Measurements from ENCODE around the gene PIK3C2A.

Gene PIK3C2A

DNA sequence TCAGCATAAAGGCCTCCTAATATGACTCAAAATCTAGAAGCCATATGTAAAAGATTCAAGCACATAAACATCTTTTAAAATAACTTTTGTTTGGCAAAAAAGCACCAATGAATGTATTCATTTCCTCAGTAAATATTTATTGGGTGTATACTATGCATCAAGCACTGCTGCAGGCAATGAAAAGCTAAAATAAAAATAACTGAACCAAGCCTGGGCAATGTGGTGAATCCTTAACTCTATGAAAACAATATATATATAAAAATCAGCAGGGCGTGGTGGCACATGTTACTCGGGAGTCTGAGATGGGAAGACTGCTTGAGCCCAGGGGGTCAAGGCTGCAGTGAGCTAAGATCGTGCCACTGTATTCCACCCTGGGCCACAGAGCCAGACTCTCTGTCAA, 27.8 kb downstream of the PIK3C2A start:
- 98% methylated on average over 3 of the region's 3 CpGs for WGBS
- Histone ChIP-seq H3K9ac (ENCODE audit: low read depth, low read length) (no peak overlapping the region), H3K4me3 (ENCODE audit: low read length) (no peak overlapping the region), H3K9me3 (ENCODE audit: insufficient read depth, low read depth, low read length) (no peaks in the 10 kb centered on the region), H3K27ac (ENCODE audit: low read depth, low read length) (no peak overlapping the region), H3K36me3 (ENCODE audit: insufficient read depth, low read length) (peaks cover 8% of the 10 kb centered on the region; the same call in 1 of the 2 replicates), H3K27me3 (ENCODE audit: insufficient read depth, low read length) (no peaks in the 10 kb centered on the region), H3K4me1 (ENCODE audit: insufficient read depth, low read length) (no peaks in the 10 kb centered on the region)

DNA sequence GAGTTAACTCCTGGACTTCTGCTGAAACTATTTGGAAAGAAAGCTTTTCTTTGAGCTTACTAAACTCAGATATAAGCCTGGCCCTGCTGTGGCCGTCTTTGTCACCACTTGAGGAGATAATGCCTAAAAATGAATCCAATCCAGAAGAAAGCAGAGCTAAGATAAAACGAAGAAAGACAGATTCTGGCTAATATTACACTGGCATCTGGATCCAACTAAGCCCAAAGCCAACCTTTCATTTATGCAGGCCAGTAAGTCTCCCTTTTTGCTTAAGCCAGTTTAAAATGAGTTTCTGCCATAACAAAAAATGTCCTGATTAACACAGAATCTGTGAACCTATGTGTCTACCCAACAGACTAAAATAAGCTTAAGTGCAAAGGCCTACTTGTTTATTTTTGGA, 34.5 kb downstream of the PIK3C2A start:
- Histone ChIP-seq H3K9ac (ENCODE audit: low read depth, low read length) (no peak overlapping the region), H3K4me1 (ENCODE audit: insufficient read depth, low read length) (peaks cover 10% of the 10 kb centered on the region; the same call in 1 of the 2 replicates), H3K9me3 (ENCODE audit: insufficient read depth, low read depth, low read length) (no peaks in the 10 kb centered on the region), H3K36me3 (ENCODE audit: insufficient read depth, low read length) (peaks cover 17% of the 10 kb centered on the region), H3K4me3 (ENCODE audit: low read length) (no peak overlapping the region), H3K27ac (ENCODE audit: low read depth, low read length) (no peak overlapping the region), H3K27me3 (ENCODE audit: insufficient read depth, low read length) (no peaks in the 10 kb centered on the region)
- 94% methylated on average over 2 of the region's 2 CpGs for WGBS

DNA sequence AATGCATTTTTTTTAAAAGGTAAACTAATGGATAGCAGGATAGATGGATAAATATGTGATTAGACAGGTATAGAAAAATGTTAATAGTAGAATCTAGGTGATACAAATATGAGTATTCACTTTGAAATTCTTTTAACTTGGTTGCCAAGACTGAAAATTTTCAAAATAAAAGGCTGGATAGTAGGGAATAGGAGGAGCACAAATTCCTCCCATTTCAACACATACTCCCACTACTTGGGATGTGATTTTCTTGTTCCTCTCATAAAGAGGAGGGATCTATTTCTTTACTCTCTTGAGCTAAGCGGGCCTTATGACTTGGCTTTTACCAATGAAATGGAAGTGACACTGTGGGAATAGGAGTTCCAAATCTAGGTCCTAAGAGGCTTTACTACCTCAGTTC, 35.9 kb downstream of the PIK3C2A start:
- no peaks in the 10 kb centered on the region for H3K27me3 ChIP-seq (ENCODE audit: insufficient read depth, low read length)
- no peak overlapping the region for H3K9ac ChIP-seq (ENCODE audit: low read depth, low read length)
- peak overlapping the region; percentile 22; the same call in 1 of the 2 replicates for H3K27ac ChIP-seq (ENCODE audit: low read depth, low read length)
- WGBS = 92% methylated on average over 1 of the region's 1 CpG
- H3K4me3 ChIP-seq (ENCODE audit: low read length) = no peak overlapping the region
- peaks cover 10% of the 10 kb centered on the region; the same call in 1 of the 2 replicates for H3K4me1 ChIP-seq (ENCODE audit: insufficient read depth, low read length)
- H3K9me3 ChIP-seq (ENCODE audit: insufficient read depth, low read depth, low read length) = no peaks in the 10 kb centered on the region
- peaks cover 25% of the 10 kb centered on the region for H3K36me3 ChIP-seq (ENCODE audit: insufficient read depth, low read length)

DNA sequence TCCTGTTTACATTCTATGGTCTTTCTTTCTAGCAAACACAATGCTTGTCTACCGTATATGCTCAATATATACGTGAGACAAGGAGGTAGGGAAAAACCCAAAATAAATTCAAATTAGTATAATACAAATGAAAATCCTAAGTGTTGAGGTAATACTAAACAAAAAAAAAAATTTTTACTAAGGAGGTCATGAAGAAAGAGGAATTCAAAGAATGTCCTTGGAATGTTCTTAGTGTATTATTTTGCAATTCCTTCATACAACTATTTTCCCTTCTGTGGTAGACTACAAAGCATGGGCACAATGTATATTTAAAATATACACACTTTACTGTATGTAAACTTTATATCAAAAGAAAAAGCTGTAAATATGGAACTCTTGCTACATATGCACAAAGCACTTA, 36.4 kb downstream of the PIK3C2A start:
- Histone ChIP-seq H3K36me3 (ENCODE audit: insufficient read depth, low read length) (peaks cover 25% of the 10 kb centered on the region), H3K4me1 (ENCODE audit: insufficient read depth, low read length) (peaks cover 10% of the 10 kb centered on the region; the same call in 1 of the 2 replicates), H3K9me3 (ENCODE audit: insufficient read depth, low read depth, low read length) (no peaks in the 10 kb centered on the region), H3K27me3 (ENCODE audit: insufficient read depth, low read length) (no peaks in the 10 kb centered on the region), H3K9ac (ENCODE audit: low read depth, low read length) (0 out of 2 replicates have a peak overlapping the region, but pooled peaks have one; percentile 12), H3K4me3 (ENCODE audit: low read length) (no peak overlapping the region), H3K27ac (ENCODE audit: low read depth, low read length) (0 out of 2 replicates have a peak overlapping the region, but pooled peaks have one; percentile 22)
- WGBS = no CpG with 5 or more reads among the region's 2 CpGs

DNA sequence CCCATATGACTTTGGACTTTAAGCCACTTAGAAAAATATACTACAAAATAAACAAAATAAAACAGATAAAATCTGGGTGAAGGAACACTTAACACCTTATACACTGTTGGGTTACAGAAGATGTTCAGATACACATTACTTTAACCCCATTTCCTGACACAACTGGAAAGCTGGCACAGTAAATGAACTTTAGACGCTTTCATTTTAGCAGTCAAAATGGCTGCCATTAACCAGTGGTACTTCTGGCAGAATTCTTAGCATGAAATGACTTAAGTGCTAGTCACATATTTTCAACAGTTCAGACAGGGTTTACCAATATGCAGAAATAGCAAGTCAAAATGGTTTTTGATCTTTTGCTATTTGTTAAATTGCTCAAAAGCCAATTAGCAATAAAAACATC, 37.9 kb downstream of the PIK3C2A start:
- H3K9ac ChIP-seq (ENCODE audit: low read depth, low read length) = no peak overlapping the region
- no peaks in the 10 kb centered on the region for H3K9me3 ChIP-seq (ENCODE audit: insufficient read depth, low read depth, low read length)
- no peaks in the 10 kb centered on the region for H3K27me3 ChIP-seq (ENCODE audit: insufficient read depth, low read length)
- H3K27ac ChIP-seq (ENCODE audit: low read depth, low read length) = no peak overlapping the region
- peaks cover 25% of the 10 kb centered on the region for H3K36me3 ChIP-seq (ENCODE audit: insufficient read depth, low read length)
- peaks cover 10% of the 10 kb centered on the region; the same call in 1 of the 2 replicates for H3K4me1 ChIP-seq (ENCODE audit: insufficient read depth, low read length)
- 100% methylated on average over 1 of the region's 1 CpG for WGBS
- H3K4me3 ChIP-seq (ENCODE audit: low read length) = no peak overlapping the region

DNA sequence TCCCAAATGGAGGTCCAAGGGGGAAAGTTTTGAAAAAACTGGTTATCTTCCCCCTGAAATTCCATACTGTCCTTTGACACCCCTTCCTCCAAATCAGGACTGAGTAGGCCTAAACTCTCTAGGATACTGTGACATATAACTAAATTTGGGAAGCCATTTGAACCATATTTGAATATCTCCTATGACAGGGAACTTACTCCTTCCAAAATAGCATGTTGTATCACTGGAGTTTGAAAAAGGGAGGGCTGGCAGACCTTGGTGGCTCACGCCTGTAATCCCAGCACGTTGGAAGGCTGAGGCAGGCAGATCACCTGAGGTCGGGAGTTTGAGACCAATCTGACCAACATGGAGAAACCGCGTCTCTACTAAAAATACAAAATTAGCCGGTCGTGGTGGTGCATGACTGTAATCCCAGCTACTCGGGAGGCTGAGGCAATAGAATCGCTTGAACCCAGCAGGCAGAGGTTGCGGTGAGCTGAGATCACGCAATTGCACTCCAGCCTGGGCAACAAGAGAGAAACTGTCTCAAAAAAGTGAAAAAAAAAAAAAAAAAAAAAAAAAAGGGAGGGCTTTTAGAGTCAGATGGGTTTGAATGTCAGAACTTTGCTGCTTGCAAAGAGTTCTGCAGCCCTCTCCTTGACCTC, 42.4 kb downstream of the PIK3C2A start:
- H3K4me1 ChIP-seq (ENCODE audit: insufficient read depth, low read length) = no peaks in the 10 kb centered on the region
- no peak overlapping the region for H3K4me3 ChIP-seq (ENCODE audit: low read length)
- WGBS = 93% methylated on average over 11 of the region's 11 CpGs
- H3K36me3 ChIP-seq (ENCODE audit: insufficient read depth, low read length) = peaks cover 25% of the 10 kb centered on the region
- no peak overlapping the region for H3K27ac ChIP-seq (ENCODE audit: low read depth, low read length)
- no peaks in the 10 kb centered on the region for H3K9me3 ChIP-seq (ENCODE audit: insufficient read depth, low read depth, low read length)
- no peak overlapping the region for H3K9ac ChIP-seq (ENCODE audit: low read depth, low read length)
- H3K27me3 ChIP-seq (ENCODE audit: insufficient read depth, low read length) = no peaks in the 10 kb centered on the region

DNA sequence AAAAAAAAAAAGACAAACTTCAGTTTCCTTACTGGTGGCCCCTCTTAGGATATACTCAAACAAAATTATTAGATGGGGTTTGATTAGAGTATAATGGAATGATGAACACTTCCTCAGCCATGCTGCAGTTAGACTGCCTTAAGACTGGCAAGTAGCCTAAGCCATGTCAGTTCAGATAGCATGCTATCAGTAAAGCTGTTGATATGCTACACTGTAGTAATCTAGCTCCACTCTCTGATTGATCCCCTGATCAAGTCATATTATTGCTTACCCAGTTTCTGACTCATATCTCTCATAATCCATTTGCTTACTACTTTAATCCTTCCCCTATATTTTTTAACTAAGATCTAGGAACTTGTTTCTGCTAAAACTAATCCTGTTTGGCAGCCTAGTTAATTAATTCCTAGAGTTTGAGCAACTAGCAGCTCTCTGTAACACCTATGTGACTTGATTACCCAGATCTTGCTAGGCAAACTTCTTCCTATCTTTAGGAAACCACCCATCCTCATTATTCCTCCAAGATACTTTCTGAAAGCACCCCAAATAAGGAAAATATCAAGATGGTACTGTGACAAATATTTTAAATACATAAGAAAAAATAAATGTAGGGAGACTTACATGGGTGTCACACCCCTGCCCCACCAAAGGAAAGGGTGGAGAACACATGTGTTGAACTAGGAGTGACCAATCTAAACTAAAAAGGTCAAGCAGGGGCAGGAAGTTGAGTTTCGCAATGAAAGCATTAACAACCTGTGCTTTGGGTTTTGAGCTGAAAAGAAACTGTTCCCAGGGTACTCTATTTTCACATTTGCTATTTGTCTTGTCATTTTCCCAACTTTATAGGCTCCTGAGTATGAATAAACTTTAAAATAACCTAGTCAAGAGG, 43.2 kb downstream of the PIK3C2A start:
- Histone ChIP-seq H3K9ac (ENCODE audit: low read depth, low read length) (no peak overlapping the region), H3K9me3 (ENCODE audit: insufficient read depth, low read depth, low read length) (no peaks in the 10 kb centered on the region), H3K27ac (ENCODE audit: low read depth, low read length) (no peak overlapping the region), H3K4me3 (ENCODE audit: low read length) (no peak overlapping the region), H3K4me1 (ENCODE audit: insufficient read depth, low read length) (no peaks in the 10 kb centered on the region), H3K36me3 (ENCODE audit: insufficient read depth, low read length) (peaks cover 21% of the 10 kb centered on the region), H3K27me3 (ENCODE audit: insufficient read depth, low read length) (no peaks in the 10 kb centered on the region)
- whole genome bisulfite sequencing = 92% methylated on average over 1 of the region's 1 CpG

DNA sequence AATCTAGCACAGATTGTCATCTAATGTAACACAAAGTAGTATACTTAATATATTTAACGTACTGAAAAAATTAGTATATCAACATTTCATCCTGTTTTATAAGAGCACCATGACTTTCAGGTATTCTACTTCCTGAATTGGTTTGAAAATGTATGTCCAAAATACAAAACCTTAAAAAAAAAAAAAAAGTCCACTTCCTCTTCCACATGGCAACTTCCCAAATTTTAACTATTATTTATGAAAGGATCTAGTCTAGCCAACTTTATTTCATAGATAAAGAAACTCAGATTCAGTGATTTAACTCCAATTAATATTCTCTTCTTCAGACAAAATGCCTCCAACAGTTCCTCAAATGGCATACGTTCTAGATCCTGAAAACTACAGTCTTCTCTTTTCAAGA, 44.0 kb downstream of the PIK3C2A start:
- no peak overlapping the region for H3K9ac ChIP-seq (ENCODE audit: low read depth, low read length)
- H3K9me3 ChIP-seq (ENCODE audit: insufficient read depth, low read depth, low read length) = no peaks in the 10 kb centered on the region
- H3K27me3 ChIP-seq (ENCODE audit: insufficient read depth, low read length) = no peaks in the 10 kb centered on the region
- peaks cover 12% of the 10 kb centered on the region for H3K36me3 ChIP-seq (ENCODE audit: insufficient read depth, low read length)
- no peak overlapping the region for H3K4me3 ChIP-seq (ENCODE audit: low read length)
- 90% methylated on average over 1 of the region's 2 CpGs for WGBS
- H3K4me1 ChIP-seq (ENCODE audit: insufficient read depth, low read length) = no peaks in the 10 kb centered on the region
- H3K27ac ChIP-seq (ENCODE audit: low read depth, low read length) = no peak overlapping the region

DNA sequence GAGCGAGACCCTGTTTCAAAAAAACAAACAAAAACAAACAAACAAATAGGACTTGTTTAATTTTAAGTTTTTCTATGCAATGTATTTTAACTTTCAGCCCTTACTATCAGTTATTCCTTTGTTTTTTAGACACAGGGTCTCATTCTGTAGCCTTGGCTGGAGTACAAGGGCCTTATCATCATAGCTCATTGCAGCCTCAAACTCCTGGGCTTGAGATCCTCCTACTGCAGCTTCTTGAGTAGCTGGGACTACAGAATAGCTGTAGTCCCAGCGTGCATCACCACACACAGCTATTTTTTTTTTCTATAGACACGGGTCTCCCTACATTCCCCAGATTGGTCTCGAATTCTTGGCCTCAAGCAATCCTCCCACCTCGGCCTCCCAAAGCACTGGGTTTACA, 44.5 kb downstream of the PIK3C2A start:
- H3K27me3 ChIP-seq (ENCODE audit: insufficient read depth, low read length) = no peaks in the 10 kb centered on the region
- no peaks in the 10 kb centered on the region for H3K4me1 ChIP-seq (ENCODE audit: insufficient read depth, low read length)
- no peaks in the 10 kb centered on the region for H3K9me3 ChIP-seq (ENCODE audit: insufficient read depth, low read depth, low read length)
- no peak overlapping the region for H3K4me3 ChIP-seq (ENCODE audit: low read length)
- 98% methylated on average over 4 of the region's 5 CpGs for WGBS
- H3K36me3 ChIP-seq (ENCODE audit: insufficient read depth, low read length) = peaks cover 8% of the 10 kb centered on the region
- H3K9ac ChIP-seq (ENCODE audit: low read depth, low read length) = no peak overlapping the region
- H3K27ac ChIP-seq (ENCODE audit: low read depth, low read length) = no peak overlapping the region

DNA sequence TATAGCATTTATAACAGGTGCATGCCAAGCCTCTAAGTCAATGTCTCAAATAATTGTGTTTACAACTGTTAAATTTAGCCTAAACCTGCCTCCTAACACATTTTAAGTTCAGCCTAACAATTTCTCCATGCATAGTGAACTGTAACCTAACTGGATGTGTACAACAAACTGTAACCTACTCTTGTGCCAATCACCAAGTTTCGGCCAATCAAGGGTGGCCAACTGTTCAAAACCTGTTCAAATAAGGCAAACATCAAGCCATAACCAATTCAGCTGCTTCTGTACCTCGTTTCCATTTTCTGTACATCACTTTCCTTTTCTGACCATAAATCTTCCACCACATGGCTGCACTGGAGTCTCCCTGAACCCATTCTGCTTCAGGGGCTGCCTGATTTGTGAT, 45.4 kb downstream of the PIK3C2A start:
- no peaks in the 10 kb centered on the region for H3K9me3 ChIP-seq (ENCODE audit: insufficient read depth, low read depth, low read length)
- whole genome bisulfite sequencing = 96% methylated on average over 2 of the region's 2 CpGs
- no peaks in the 10 kb centered on the region for H3K27me3 ChIP-seq (ENCODE audit: insufficient read depth, low read length)
- no peaks in the 10 kb centered on the region for H3K4me1 ChIP-seq (ENCODE audit: insufficient read depth, low read length)
- H3K36me3 ChIP-seq (ENCODE audit: insufficient read depth, low read length) = no peaks in the 10 kb centered on the region
- no peak overlapping the region for H3K27ac ChIP-seq (ENCODE audit: low read depth, low read length)
- H3K9ac ChIP-seq (ENCODE audit: low read depth, low read length) = no peak overlapping the region
- H3K4me3 ChIP-seq (ENCODE audit: low read length) = no peak overlapping the region

DNA sequence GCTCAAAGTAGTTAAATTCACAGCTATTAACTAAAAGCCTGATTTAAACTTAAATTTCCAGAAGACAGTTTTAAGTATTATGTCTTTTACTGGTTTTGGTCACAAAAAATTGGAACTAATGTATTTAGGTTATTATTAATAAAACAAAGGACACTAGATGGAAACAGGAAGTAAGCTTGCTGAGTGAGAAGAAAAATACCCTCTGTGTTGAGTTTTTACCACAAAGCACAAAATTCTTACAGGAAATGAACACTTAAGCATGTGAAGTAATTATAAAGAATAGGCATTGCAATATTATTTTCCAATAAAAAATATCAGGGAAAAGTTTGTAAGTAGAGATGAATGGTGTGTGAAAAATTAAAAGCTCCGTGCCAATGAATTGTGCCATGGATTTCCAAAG, 46.3 kb downstream of the PIK3C2A start:
- Histone ChIP-seq H3K27ac (ENCODE audit: low read depth, low read length) (no peak overlapping the region), H3K27me3 (ENCODE audit: insufficient read depth, low read length) (no peaks in the 10 kb centered on the region), H3K4me1 (ENCODE audit: insufficient read depth, low read length) (peaks cover 3% of the 10 kb centered on the region; the same call in 1 of the 2 replicates), H3K9me3 (ENCODE audit: insufficient read depth, low read depth, low read length) (no peaks in the 10 kb centered on the region), H3K4me3 (ENCODE audit: low read length) (no peak overlapping the region), H3K9ac (ENCODE audit: low read depth, low read length) (no peak overlapping the region), H3K36me3 (ENCODE audit: insufficient read depth, low read length) (no peaks in the 10 kb centered on the region)
- 92% methylated on average over 1 of the region's 1 CpG for WGBS

Data from HUES64 (cell line).